H4 (cell line): ENCODE data around the gene THAP11. TPM values are rescaled to one million over a fixed set of nuclear protein-coding genes. Genes with fewer than 3 reads are reported as not detected.
"Not testable (repeated sequence)": the region's sequence is repeated elsewhere in the genome, so short reads cannot be mapped to it uniquely, and the experiment has no call there.

Experiments used
- DNase-seq: peaks from one replicate; pipeline ENCODE4 v3.0.0-alpha.2; 2015; ENCODE audit warnings: low spot score
- total RNA-seq: library from RNA; depleted of rRNA; stranded (reverse); fragments of >200 nt; shearing (Covaris generic); gene quantifications from 2 replicates; pipeline ENCODE4 v1.2.3, GENCODE V29; 2014

The THAP11 gene
- total RNA-seq, 1 experiment from 2014 or later: 43.7 TPM

DNA sequence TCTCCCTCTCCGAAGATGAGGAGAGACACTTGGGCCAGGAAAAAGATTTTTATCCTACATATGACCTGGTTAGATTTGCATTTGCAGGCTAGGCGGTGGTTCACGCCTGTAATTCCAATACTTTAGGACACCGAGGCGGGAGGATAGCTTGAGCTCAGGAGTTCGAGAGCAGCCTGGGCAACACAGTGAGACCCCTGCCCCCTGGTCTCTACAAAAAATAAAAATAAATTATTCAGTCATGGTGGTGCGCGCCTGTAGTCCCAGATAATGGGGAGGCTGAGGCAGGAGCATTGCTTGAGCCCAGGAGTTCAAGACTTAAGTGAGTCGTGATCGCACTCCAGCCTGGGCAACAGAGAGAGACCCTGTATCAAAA lies 7.9 kb upstream of the THAP11 start:
- no peak for DNase-seq

DNA sequence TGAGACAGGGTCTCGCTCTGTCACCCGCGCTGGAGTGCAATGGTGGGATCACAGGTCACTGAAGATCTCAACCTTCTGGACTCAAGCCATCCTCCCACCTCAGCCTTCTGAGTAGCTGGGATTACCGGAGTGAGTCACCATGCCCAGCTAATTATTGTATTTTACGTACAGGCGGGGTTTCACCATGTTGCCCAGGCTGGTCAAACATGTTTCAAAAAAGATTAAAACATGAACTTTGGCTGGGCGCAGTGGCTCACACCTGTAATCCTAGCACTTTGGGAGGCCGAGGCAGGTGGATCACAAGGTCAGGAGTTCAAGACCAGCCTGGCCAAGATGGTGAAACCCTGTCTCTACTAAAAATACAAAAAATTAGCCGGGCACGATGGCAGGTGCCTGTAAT lies 4.9 kb upstream of the THAP11 start:
- not testable (repeated sequence) for DNase-seq

DNA sequence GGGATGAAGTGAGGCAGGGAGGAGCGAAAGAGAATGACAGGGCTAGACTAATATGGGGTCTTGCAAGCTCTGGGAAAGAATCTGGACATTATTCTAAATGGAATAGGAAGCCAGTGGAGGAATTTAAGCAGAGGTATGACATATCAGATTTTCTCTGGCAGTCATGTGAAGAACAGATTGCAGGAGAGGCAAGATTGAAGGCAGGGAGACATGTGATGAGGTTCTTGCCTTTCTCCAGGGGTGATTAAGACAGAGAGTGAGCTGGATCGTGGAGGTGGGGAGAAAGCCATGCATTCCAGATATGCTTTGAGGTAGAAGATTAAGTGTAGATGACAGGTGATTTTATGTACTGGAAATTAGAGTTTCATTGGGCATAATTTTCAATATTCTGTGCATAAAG lies 4.3 kb upstream of the THAP11 start:
- no peak for DNase-seq

DNA sequence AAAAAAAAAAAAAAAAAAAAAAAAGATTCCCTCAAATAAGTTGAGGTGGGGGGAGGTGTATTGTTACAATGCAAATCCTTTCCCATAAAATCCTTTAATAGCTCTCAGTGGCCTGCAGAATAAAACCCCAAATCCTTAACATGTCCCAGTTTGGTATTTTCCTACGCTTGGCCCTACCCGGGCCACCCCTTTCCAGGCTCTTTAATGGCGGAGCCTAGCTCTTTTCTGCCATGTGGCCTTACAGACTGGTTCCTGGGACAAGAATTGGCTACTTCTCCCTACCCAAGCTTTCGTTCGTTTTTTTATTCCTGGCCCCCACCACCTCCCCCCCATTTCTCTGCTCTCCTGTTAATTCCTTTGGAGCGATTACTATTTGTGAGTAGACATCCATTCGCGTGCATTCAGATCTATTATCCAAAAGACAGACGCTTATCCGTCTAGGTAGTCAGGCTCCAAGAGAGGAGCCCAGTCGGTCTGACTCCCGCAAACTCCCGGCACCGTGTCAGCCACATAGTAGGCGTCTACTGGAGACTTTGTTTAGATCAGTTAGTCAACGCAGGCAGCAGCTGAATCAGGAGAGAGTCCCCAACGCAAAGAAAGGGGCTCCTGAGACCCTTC lies 813 bp upstream of the THAP11 start:
- no peak for DNase-seq

DNA sequence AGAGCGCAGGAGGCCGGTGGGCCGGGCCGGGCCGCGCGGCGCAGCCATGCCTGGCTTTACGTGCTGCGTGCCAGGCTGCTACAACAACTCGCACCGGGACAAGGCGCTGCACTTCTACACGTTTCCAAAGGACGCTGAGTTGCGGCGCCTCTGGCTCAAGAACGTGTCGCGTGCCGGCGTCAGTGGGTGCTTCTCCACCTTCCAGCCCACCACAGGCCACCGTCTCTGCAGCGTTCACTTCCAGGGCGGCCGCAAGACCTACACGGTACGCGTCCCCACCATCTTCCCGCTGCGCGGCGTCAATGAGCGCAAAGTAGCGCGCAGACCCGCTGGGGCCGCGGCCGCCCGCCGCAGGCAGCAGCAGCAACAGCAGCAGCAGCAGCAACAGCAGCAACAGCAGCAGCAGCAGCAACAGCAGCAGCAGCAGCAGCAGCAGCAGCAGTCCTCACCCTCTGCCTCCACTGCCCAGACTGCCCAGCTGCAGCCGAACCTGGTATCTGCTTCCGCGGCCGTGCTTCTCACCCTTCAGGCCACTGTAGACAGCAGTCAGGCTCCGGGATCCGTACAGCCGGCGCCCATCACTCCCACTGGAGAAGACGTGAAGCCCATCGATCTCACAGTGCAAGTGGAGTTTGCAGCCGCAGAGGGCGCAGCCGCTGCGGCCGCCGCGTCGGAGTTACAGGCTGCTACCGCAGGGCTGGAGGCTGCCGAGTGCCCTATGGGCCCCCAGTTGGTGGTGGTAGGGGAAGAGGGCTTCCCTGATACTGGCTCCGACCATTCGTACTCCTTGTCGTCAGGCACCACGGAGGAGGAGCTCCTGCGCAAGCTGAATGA lies 606 bp downstream of the THAP11 start:
- no peak for DNase-seq

- no peak for DNase-seq
These were observed 1.2 kb downstream of the THAP11 start for GRCh38 chr16:67843343-67843765.

DNA sequence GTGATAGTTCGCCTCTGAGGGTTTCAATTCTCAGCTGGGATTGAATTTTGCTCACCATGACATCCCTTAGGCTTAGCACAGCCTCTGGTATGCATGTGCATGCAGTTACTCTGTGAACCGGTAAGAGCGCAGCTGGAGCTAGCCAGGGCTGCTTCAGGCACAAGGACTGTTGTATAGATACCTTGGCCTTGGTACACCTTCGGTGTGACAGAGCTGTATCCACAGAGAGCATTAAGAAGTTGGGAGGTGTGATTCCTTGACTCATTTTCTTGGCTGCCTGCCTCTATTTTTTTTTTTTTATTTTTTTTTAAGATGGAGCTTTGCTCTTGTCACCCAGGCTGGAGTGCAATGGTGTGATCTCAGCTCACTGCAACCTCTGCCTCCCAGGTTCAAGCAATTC lies 2.4 kb downstream of the THAP11 start:
- no peak for DNase-seq

DNA sequence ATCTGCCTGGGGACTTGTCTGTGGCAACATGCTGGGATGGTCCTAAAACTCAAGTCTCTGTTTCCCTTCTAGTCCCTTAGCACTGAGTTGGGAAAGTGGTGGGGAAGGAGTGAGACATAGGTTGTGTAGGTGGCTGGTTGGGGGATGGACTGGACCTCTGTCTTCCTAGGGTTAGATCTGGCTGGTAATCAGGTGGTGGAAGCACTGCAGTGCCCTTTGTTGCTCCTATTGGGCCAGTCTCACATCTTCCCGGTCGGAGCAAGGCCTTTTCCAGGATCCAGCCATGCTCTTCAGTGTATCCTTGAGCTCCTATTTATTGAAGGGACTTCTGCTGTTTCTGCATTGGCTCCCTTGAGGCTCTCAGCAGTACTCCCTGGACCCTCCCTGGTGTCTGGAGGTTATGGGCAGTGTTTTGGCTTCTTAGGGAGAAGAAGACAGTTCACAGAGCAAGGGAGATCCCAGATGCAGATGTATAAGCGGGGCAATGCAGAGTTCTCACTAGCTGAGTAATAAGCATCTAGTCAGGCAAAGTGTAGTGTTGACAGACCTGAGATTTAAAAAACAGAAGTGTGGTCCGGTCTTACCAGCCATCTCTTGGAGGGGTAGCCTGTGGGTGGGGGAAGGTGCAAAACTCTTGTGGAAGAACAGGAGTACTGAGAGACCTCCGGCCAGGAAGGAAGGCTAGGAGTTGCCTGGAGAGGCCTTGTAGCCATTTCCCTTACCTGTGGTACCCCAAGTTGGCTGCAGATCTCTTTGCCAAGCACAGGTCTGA lies 3.4 kb downstream of the THAP11 start:
- DNase-seq: no peak

GRCh38 chr16:67846063-67846319 lies 3.9 kb downstream of the THAP11 start:
- no peak for DNase-seq

DNA sequence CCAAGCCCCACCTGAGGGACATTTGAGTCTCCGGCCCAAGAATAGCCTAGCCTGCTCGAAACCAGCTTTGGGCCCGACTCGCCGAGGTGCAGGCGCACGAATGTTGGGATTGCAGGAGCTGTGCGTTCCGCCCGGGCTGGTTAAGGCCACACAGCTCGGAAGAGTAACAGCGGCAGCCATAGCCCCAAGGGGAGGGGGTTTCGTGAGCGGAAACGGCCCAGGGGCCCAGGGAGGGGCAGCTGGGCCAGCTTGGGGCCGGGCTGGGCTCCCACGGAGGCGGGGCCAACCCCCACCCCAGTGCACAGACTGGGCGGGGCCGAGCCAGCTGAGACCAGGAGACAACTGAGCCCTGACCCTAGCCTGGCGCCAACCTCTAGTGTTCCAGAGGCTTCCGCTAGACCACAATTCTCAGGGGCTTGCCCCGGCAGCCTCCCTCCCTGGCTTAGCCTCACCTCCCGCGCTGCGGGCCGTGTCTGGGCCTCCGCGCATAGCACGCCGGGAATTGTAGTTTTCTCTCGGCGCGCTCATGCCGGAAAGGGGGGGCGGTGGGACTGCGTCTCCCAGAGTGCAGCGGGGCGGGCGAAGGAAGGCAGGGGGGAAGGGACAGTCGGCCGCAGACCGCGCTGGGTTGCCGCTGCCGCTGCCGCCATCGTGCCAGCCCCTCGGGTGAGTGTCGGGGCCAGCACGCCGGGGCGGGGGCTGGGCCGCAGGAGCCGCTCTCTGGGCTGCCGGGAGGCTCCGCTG lies 4.4 kb downstream of the THAP11 start, which contains the start of gene NUTF2:
Gene NUTF2, plus strand, starts transcription at position 614 of the 744 bp plus-strand sequence. CDS start 18,198 bp downstream, outside the sequence.
- DNase-seq: peak; percentile 92

DNA sequence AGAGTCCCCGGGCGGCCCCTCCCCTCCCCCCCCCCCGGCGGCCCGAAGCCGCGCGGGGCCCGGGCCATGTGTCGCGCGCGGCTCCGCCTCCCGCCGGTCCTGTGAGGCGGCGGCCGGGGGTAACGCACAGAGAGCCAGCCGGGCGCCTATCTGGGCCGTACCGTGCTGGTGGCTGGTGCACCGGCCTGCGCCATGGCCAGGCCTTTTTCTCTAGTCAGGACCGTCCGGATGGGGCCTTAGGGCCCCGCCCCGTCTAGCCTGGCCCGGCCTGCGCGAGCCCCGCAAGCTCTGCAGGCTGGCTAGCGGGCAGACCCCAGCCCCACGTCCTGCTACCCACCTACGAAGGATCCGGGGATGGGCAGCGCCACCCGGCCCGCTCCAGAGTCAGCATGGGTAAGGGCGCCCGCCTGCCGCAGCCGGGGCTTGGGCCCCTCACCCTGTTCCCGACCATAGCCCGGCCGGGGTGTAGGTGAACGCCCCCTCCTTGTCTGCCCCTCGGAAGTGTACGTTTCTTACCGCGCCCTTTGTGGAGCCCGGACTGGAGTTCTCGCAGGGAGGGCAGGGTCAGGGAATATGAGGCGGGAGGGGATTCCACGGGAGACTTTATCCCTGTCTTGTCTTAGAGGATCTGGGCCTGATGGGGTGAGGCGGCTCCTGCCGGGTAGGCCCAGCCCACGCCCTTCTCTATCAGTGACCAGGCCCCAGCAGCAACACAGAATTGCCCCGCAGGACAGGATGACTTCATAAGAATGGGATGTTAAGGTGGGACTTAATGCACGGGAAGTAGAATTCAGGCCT lies 5.1 kb downstream of the THAP11 start, which contains the start of gene CENPT:
Gene CENPT, minus strand, starts transcription at position 630 of the 798 bp plus-strand sequence. CDS start 13,834 bp downstream, outside the sequence.
- peak; percentile 42 for DNase-seq

DNA sequence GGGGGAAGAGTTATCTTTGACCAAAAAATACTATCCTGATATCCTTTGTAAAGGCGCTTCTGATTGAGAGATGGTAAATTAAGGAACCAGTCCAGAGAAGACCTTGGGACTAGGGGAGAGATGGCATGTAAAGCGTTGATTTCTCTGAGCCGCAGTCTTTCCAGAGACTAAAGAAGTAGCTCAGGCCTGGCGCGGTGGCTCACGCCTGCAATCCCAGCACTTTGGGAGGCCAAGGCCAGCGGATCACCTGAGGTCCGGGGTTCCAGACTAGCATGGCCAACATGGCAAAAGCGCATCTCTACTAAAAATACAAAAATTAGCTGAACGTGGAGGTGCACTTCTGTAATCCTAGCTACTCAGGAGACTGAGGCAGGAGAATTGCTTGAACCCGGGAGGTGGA lies 6.0 kb downstream of the THAP11 start:
- no peak for DNase-seq

- no peak for DNase-seq
These were observed 11.6 kb downstream of the THAP11 start for GRCh38 chr16:67853670-67854069.

- no peak for DNase-seq
These were observed 13.7 kb downstream of the THAP11 start for GRCh38 chr16:67855789-67856188.

DNA sequence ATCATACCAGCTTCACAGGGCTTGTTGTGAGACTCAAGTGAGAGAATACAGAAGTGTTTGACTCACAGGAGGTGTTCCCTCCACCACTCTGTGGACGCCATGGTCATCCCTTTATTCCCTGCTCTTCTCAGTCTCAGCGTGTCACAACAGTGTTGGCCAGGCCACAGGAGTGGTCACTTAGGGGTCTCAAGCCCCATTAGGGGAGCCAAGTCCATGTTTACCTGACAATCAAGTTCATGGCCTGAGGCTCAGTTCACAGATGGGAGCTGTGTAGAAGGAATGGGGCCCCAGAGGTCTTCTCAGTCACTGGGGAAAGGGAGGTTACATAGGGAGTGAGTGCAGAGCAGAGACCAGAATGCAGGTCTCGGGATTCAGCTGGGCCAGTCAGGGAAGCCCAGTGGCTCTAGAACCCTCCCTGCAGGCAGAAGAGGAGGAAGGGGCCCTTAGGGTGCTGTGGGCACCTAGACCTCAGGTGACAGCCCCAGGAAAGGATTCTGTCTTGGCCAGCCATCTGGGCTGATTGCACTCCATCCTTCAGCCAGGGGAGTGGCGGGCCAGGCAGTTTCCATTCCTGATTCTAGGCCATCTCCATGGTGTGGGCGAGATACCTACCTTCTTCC lies 14.9 kb downstream of the THAP11 start:
- no peak for DNase-seq

- DNase-seq: peak; percentile 36
These were observed 15.6 kb downstream of the THAP11 start for GRCh38 chr16:67857547-67858233.

DNA sequence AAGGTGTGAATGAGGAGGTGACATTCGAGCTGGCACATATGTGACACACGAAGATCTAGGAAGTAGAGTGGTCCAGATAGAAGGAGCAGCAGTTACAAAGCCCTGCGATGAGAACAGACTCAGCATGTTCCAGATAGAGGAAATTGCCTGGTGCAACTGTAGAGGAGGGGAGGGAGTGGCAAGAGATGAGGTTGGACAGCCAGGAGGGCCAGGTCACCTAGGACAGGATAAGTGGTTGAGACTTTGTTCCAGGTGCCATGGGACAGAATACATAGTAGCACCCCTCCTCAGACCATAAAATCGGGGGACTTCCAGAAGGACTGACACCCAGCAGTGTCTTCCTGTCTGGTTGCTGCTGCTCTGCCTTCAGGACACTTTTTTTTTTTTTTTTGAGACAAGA lies 16.4 kb downstream of the THAP11 start:
- no peak for DNase-seq

- no peak for DNase-seq
These were observed 18.7 kb downstream of the THAP11 start for GRCh38 chr16:67860589-67861398.

DNA sequence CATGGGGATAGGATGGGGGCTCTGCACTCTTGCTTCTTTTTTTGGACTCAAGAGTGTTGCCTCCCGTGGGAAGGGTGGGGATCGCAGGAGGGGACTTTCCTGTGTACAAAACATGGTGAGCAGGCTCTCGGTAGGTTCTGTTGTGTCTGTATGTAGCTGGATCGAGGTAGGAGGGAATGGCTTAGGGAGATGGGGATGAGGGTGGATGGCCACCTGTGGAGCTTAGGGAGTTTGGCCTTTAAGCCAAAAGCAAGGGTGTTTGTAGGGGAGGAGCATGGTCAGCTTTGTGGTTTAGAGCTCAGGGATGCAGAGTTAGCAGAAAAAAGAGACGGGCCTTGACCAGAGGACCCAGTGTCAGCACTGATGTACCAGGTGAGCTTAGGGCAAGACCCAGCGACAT lies 19.8 kb downstream of the THAP11 start:
- no peak for DNase-seq
